ENCODE results near the gene DLG2.

DLG2 gene

DNA sequence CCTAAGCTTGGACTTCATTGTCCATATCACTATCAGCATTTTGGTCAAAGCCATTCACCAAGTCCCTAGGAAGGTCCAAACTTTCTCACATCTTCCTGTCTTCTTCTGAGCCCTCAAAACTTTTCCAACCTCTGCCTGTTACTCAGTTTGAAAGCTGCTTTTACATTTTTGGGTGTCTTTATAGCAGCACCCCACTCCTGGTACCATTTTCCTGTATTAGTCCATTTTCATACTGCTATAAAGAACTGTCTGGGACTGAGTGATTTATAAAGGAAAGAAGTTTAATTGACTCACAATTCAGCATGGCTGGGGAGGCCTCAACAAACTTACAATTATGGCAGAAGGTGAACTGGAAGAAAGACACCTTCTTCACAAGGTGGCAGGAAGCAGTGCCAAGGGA, 1624.0 kb downstream of the DLG2 start:
- no peak for DNase-seq (ENCODE audit: low read depth)
- TF ChIP-seq, protein P1, sequence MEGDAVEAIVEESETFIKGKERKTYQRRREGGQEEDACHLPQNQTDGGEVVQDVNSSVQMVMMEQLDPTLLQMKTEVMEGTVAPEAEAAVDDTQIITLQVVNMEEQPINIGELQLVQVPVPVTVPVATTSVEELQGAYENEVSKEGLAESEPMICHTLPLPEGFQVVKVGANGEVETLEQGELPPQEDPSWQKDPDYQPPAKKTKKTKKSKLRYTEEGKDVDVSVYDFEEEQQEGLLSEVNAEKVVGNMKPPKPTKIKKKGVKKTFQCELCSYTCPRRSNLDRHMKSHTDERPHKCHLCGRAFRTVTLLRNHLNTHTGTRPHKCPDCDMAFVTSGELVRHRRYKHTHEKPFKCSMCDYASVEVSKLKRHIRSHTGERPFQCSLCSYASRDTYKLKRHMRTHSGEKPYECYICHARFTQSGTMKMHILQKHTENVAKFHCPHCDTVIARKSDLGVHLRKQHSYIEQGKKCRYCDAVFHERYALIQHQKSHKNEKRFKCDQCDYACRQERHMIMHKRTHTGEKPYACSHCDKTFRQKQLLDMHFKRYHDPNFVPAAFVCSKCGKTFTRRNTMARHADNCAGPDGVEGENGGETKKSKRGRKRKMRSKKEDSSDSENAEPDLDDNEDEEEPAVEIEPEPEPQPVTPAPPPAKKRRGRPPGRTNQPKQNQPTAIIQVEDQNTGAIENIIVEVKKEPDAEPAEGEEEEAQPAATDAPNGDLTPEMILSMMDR (conservative IDR thresholded peaks at IDR 0.05; ENCODE audit: low read depth, low read length) = no peak
- no peak overlapping the region for H3K4me3 ChIP-seq (ENCODE audit: low read length)

DNA sequence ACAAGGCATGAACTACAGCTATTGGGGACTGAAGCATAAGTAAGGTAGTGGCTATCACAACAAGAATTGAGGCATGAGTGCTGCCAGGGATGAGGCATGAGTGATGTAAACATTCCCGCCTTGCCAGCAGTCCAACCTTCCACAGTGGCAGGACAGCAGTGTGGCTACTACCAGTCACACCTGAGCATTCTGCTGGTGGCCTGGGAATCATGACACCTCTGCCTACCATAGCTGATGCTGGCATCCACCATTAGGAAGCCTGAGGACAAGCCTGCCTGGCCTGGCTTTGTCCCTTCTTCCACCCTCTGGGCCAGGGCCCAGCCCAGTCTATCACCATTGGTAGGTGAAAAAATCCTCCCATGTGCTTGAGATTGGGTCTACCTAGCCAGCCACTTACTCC, 1628.2 kb downstream of the DLG2 start:
- DNase-seq (ENCODE audit: low read depth) = no peak

DNA sequence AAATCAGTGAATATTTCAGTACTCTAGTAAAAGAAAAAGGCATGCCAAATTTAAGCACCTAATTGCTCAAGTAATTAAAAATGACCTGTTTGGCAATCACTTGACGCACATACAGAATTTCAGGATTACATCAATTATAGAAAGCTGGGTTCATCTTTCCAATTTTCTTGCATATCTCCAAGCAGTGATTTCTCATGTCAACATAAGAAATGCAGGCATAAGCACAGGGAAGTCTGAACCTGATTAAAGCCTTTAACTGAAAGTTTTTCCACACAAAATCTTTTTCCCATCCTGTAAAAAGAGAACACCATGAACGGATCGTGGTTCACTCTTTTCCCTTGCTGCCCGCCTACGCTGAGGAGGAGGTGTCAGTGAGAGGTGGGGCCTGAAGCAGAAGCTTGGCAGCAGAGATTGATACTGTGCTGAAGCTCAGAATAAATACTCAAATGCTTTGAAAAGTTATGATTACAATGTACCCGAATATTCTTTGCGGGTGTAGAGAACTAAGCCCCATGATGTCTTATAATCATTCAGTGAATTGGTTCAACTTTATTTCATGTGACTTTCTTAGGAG, 1636.9 kb downstream of the DLG2 start:
- peak overlapping the region; percentile 5 for H3K4me3 ChIP-seq (ENCODE audit: low read length)
- no peak for DNase-seq (ENCODE audit: low read depth)
- TF ChIP-seq, protein P1 (conservative IDR thresholded peaks at IDR 0.05; ENCODE audit: low read depth, low read length) = no peak

More for the DNA sequence above, 1628.2 kb downstream of the DLG2 start:
- H3K4me3 ChIP-seq (ENCODE audit: low read length) = no peak overlapping the region
- TF ChIP-seq, protein P1 (conservative IDR thresholded peaks at IDR 0.05; ENCODE audit: low read depth, low read length) = no peak

DNA sequence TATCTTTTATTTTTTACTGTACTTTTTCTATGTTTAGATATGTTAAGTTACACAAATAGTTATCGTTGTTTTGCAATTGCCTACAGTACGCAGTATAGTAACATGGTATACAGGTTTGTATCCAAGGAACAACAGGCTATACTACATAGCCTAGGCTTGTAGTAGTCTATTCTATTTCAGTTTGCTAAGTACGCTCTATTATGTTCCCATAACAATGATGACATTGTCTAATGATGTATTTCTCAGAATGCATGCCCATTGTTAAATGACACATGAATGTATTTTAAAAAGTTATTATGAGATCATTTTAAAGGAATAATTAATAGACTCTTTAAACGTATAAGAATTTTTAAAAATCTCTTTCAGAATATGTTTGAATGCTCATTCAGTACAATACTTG, 1644.3 kb downstream of the DLG2 start:
- TF ChIP-seq, protein P1 (conservative IDR thresholded peaks at IDR 0.05; ENCODE audit: low read depth, low read length) = no peak
- no peak for DNase-seq (ENCODE audit: low read depth)
- H3K4me3 ChIP-seq (ENCODE audit: low read length) = no peak overlapping the region

DNA sequence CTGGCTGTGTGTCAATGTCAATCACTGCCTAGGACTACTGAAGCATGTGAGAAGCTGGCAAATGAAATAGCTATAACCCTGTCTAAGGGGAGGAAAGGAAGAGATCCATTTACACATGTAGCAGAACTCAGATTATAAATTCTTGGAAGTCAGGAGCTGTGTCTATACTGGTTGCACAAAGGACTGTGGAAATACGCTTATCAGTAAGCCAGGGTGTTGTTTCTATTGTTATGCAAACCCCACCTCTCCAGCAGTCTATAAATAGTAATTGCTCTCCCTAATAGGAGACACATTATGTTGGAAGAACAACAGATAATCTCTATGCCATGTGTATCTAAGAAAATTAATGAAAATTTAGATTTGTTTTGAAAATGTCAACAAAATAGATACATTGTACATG, 1647.6 kb downstream of the DLG2 start:
- TF ChIP-seq, protein P1 (conservative IDR thresholded peaks at IDR 0.05; ENCODE audit: low read depth, low read length) = no peak
- no peak for DNase-seq (ENCODE audit: low read depth)
- H3K4me3 ChIP-seq (ENCODE audit: low read length) = no peak overlapping the region

DNA sequence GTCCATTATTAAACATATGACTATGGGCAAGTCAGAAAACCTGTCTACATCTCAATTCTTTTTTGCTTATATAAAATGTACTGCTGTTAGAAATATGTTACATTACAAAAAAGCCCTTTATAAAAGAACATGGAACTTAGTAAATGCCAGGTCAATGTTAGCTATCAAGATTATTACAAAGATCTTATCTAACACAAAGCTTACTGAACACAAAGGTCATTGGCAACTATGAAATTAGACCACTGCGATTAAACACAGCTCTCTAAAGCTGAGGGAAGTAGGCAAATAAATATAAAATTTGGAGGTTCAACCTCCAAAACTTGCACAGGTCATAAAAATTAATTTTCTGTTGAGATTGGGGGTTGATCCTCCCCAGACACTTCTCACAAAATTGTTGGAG, 1648.2 kb downstream of the DLG2 start:
- DNase-seq (ENCODE audit: low read depth) = no peak
- TF ChIP-seq, protein P1 (conservative IDR thresholded peaks at IDR 0.05; ENCODE audit: low read depth, low read length) = no peak
- no peak overlapping the region for H3K4me3 ChIP-seq (ENCODE audit: low read length)

DNA sequence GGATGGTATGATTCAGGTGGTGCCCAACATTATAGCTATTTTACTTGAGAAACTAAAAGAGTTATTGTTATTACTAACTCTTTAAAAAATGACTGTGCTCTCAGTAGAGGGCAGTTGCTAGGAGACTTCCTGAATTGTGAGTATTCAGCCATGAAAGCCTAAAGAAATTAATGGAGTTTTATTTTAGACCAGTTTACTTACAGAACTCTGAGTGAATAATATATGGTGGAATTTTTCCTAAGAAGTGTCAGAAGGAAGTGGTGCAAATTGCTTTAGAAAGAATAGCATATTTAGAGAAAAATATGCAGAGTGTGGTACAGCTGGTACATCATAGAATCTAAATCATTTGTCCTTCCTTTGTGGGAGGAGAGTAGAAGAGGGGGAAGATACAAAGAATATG, 1651.1 kb downstream of the DLG2 start:
- TF ChIP-seq, protein P1 (conservative IDR thresholded peaks at IDR 0.05; ENCODE audit: low read depth, low read length) = no peak
- DNase-seq (ENCODE audit: low read depth) = no peak
- no peak overlapping the region for H3K4me3 ChIP-seq (ENCODE audit: low read length)
